ENCODE results near the gene CD68. TPM values are rescaled to one million over a fixed set of nuclear protein-coding genes. Genes with fewer than 3 reads are reported as not detected.
"Not testable (repeated sequence)": the region's sequence is repeated elsewhere in the genome, so short reads cannot be mapped to it uniquely, and the experiment has no call there.

CD68 gene
- polyA plus RNA-seq, 4 donors: 33.6 to 64.0 (median 57.2) TPM

DNA sequence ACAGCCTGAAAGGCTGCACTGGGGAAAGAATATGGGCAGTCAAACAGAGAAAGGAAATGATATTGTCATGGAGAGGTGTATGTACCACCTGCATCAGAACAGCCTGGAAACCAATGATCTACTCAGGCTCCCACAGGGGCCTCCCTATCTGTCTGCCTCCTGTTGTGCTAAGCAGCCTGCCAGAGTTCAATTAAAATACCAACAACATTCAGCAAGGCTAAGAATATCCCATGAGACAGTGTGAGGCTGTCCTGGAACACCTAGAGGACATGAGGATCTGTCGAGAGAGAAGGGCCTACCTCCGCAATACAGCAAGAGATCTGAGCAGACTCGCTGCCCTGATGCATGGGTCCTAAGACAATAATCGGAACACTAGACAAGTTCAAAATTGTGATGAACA, 26.8 kb downstream of the CD68 start:
- DNase-seq (ENCODE audit: low read depth in 4 of 4, low spot score in 2 of 4): no peak

DNA sequence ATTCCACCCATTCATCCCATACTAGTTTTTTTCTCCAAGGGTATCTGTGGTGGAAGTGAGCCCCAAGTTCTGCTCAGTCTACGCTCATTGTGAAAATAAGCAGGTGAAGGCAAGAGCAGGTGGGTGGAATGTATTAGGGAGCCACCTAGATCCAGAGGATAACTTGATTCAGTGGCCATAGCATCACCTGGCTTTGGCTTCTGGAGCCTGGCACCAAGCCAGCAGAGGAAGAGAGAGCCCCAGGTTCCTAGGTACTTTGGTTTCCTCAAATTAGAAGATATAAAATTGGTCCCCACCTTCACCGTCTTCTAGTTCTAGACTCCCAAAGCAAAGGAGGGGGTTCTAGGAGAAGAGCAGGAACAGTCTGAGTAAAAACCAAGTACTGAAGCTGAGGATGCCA, 31.2 kb downstream of the CD68 start:
- DNase-seq (ENCODE audit: low read depth in 4 of 4, low spot score in 2 of 4): no peak

DNA sequence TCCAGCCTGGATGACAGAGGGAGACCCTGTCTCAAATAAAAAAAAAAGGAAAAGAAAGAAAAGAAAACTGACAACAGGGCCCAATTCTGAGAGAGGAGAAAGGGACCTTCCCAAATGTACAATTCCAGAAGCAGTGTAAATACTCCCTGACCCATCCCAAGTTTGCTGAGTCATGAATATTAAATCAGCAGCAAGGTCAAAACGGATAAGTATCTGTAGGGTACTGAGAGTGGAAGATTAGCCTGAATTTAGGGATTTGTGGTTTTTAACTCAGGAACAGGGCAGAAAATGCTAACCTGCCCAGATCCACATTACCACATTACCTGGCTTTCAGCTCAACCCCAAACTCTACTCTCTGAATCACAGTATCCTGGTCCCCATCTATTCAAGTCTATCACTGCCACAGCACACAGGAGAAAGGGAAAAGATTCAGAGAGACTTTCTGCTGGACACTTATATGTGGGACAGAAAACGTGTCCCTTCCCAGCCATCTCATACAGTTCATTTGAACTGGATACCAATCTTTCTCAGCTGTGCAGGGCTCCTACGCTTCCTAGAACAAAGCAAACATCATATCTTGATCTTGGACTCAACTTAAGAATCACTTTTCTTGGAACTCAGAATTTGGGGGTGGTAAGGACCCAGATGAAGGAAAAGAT, 32.3 kb downstream of the CD68 start:
- DNase-seq (ENCODE audit: low read depth in 4 of 4, low spot score in 2 of 4): no peak

DNA sequence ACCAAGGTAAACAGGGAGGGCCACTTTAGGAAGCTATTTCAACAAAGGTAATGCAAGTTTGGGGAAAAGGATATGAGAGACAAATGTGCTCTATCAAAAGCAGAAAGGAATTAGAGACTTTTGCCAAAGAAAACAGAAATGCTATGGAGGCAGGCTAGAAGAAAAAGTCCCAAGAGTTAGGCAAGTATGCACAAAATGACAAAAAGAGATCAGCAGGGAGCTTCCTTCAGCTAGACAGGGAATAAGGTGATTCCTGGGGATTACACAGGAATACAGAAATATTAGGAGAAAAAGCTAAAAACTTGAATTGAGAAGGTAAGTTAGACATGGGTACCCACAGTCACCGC, 32.8 kb downstream of the CD68 start:
- DNase-seq (ENCODE audit: low read depth in 4 of 4, low spot score in 2 of 4): no peak

DNA sequence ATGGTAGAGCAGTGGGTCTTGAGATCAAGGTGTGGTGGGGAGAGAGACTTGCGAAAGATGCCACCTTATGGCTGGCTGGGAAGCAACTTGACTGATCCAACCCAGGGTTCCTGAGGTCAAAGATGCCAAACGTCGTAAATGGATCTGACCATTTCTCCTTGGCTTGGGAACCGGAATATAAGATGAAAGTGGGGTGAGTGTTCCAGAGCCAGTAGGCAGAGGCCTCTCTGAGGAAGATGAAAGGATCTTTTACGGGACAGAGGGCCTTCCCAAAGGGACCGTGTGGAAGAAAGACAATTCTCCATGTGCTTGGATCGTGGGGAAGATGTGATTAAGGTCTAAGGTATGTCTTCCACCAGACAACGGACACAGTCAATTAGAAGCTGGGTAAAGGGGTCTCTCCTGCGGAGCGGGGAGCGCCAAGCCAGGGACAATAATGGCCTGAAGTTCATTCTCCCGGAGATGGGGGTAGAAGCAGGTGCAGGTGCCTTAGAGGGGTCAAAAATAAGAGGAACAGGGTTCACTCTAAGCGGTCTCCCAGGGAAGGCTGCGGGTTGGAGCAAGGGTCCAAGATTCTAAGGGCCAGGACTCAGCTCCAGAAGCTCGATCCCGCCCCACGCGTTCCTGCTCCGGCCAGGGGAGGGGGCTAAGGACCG, 34.5 kb downstream of the CD68 start:
- DNase-seq (ENCODE audit: low read depth in 4 of 4, low spot score in 2 of 4): no peak

DNA sequence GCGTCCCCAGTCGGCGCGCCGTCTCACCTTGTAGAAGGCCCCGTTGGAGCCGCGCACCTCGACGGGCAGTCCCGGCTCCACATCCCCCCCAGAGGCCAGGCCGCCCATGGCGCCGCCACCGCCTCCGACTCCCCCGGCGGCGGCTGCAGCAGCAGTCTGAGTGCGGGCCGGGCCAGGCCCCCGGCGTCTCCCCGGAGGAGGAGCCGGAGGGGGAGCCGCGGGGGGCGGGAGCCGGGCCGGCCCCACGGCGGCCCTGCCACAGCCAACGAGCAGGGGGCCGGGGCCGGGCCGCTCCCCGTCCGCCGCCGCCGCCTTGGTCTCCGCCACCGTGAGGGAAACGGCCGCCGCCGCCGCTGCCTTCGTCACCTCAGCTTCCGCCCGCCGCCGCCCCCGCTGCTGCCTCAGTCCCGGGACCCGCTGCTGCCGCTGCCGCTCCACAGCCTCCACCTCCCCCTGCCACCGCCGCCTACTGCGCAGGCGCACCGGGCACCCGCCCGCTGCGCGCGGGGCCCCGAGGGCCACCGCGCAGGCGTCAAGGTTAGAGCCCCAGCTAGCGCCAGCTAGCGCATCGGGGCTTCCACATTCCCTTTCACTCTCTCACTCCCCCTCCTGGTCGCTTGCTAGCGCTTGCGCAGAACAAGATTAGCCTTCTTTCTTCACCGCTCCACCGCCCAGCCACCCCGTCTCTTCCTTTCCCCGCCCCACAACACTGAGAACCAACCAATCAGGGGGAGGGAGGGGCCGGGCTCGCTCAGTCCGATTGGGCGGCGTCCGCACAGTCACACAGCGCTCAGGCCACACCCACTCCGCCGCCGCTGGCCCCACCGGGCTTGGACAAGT, 35.2 kb downstream of the CD68 start, which contains the start of gene FXR2:
Gene FXR2, minus strand, starts transcription at position 473 of the 840 bp plus-strand sequence. Its CDS starts 365 bp downstream, at position 108.
- peak; percentile 99 to 100 (median 100) for DNase-seq (ENCODE audit: low read depth in 4 of 4, low spot score in 2 of 4)

DNA sequence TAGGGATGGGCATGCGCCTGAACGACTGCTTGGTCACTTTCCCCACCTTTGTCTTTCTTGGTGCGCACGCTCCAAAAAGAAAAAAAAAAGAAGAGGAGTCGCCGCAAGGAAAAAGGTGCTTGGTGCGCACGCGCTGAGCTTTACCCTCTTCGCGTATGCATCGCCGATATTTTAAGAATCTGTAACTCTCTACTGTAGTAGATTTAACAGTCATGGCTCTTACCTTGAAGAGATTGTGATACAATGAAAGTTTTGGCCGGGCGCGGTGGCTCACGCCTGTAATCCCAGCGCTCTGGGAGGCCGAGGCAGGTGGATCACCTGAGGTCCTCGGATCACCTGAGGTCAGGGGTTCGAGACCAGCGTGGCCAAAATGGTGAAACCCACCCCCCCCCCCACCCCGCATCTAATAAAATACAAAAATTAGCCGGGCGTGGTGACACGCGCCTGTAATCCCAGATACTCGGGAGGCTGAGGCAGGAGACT, 35.9 kb downstream of the CD68 start:
- no peak for DNase-seq (ENCODE audit: low read depth in 4 of 4, low spot score in 2 of 4)

DNA sequence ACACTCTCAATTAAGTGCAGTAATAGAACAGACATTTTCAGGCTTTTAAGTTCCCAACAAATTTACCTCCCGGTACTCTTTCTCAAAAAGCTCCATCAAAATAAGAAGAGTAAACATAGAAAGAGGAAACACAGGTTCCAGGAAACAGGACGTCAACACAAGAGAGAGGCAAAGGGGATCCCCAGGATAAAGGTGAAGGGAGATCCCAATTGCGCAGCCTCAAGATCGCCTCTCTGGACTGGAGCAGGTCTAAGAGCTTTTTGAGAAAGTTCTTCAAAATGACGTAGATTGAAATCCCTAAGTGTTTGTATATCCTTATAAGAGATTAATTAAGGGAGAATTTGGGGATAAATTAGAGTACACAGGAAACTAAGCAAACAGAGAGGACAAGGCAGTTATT, 39.2 kb downstream of the CD68 start:
- no peak for DNase-seq (ENCODE audit: low read depth in 4 of 4, low spot score in 2 of 4)

DNA sequence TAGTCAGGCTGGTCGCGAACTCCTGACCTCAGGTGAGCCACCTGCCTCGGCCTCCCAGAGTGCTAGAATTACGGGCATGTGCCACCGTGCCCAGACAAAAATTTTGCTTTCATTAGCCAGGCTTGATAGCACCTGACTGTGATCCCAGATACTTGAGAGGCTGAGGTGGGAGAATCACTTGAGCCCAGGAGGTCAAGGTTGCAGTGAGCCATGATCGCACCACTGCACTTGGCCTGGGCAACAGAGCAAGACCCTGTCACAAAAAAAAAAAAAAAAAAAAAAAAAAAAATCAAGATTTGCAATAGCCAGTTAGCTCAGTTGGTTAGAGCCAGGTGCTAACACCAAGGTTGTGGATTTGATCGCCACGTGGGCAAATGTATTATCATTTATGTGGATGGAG, 41.4 kb downstream of the CD68 start:
- no peak for DNase-seq (ENCODE audit: low read depth in 4 of 4, low spot score in 2 of 4)

DNA sequence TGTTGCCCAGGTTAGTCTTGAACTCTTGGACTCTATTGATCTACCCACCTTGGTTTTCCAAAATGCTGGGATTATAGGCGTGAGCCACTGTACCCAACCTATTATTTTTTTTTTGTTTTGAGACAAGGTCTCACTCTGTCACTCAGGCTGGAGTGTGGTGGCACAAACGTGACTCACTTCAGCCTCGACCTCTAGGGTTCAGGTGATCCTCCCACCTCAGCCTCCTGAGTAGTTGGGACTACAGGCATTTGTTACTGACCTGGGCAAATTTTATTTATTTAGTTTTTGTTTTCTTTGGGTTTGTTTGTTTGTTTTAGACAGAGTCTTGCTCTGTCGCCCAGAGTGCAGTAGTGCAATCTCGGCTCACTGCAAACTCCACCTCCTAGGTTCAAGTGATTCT, 44.2 kb downstream of the CD68 start:
- no peak for DNase-seq (ENCODE audit: low read depth in 4 of 4, low spot score in 2 of 4)

DNA sequence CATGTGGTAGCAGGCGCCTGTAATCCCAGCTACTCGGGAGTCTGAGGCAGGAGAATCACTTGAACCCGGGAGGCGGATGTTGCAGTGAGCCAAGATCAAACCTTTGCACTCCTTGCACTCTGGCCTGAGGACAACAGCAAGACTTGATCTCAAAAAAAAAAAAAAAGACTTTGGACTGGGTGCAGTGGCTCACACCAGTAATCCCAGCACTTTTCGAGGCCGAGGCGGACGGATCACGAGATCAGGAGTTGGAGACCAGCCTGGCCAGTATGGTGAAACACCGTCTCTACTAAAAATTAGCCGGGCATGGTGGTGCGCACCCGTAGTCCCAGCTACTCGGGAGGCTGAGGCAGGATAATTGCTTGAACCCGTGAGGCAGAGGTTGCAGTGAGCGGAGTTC, 46.3 kb downstream of the CD68 start:
- DNase-seq (ENCODE audit: low read depth in 4 of 4, low spot score in 2 of 4): not testable (repeated sequence)

DNA sequence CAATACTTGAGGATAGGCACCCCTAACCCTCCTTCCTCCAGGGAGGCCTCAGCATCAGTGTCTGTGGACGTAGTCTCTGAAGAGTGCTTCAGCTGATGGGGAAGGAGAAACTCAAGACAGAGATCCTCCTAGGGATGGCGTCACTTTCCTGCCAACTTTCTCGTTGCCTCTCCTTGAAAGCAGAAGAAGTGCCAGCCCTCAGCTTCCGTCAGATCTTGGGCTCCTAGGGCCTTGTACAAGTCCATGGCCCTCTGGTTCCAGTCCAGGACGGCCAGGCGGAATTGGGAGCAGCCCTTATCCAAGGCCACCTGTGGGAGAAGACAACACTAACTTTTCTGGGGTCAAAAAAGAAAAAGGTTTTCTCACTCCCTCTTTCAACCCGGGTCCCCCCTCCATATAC, 46.9 kb downstream of the CD68 start:
- no peak for DNase-seq (ENCODE audit: low read depth in 4 of 4, low spot score in 2 of 4)

DNA sequence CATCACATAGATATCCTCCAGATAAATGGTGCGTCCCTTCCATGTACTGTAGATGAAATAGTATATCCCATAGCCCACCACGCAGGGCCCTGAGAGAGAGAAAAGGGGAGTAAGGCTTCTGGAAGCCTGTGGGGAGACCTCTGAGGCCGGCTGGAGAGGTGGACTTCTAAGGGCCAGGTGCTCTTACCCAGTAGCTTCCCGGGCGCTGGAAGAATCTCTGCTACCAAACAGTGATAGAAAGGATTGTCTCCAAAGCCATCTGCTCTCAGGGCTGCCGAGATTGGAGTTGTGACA, 47.5 kb downstream of the CD68 start:
- no peak for DNase-seq (ENCODE audit: low read depth in 4 of 4, low spot score in 2 of 4)

DNA sequence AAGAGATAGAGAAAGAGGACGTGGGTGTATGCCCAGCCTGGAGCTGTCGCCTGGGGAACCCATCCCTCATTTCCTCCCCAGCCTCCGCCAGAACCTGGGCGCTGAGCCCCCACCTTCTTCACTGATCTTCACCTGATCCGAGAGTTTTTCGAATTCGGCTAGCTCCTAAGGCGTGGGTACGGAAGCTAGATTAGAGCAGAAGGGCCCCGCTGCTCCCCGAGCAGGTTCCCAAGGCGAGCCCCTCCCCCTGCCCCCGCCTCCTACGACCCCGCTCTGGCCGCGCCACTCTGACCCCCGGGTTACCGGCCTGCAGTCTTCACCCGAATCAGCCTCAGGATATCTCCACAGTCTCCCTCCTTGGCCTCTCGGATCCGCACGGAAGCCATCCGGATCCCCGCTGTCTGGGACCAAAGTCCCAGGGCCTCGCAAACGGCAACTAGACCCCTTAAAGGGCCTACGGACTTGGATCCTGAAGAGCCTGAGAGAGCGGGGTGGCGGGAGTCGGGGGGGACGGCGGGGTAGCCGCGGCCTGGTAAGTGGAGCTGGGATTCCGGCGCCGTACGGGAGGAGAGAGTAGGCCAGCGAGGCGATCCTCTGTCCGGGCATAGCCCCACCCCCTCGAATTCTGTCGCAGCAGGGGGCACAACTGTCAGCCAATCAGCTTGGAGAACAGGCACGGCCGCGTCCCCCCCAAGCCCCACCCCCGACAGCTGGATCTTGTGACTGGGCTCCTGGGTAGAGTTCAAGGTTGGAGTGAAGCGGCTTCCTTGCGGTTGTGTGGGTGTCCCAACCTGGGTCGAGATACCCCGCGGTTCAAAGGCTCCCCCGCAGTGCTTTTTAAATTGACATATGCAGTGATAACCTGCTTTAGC, 48.0 kb downstream of the CD68 start, which contains the start of gene SAT2:
Gene SAT2, minus strand, starts transcription at position 572 of the 872 bp plus-strand sequence. Its CDS starts 186 bp downstream, at position 386.
- DNase-seq (ENCODE audit: low read depth in 4 of 4, low spot score in 2 of 4): peak; percentile 80 to 92 (median 86)

DNA sequence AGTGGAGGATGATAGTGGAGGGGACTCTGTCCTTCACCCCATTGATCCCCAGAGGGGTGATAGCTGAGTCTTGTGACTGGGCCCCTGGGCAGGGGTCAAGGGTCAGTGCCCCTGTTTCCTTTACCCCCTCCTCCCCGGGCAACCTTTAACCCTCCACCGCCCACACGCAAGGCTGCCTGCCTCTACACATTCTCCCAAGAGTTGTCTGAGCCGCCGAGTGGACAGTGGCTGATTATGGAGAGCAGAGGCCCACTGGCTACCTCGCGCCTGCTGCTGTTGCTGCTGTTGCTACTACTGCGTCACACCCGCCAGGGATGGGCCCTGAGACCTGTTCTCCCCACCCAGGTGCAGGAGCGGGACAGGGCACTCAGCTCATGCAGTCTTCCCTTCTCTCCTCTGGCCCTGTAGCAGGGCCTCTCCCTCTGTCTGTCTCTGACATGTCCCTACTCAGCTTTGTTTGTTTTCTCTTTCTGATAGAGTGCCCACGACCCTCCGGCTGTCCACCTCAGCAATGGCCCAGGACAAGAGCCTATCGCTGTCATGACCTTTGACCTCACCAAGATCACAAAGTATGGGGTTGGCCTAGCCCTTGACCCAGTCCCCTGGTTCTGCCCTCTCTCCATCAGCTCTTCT, 50.6 kb downstream of the CD68 start, which contains the start of gene SHBG:
Gene SHBG, plus strand, starts transcription at position 197 of the 633 bp plus-strand sequence. Its CDS starts 38 bp downstream, at position 235.
- DNase-seq (ENCODE audit: low read depth in 4 of 4, low spot score in 2 of 4): no peak

Other genes with a start within 250 kb of the CD68 start
- 10 to 100 TPM in 2 of 4 donors, 1 to 10 TPM in 2; 7.3 to 10.9 (median 10.0) TPM for gene ACAP1, start 243.1 kb upstream of the CD68 start, polyA plus RNA-seq (ENCODE audit: insufficient read length in 4 of 4)
- gene KCTD11, start 227.5 kb upstream of the CD68 start, polyA plus RNA-seq (ENCODE audit: insufficient read length in 4 of 4): 10 to 100 TPM; 11.2 to 13.9 (median 12.5) TPM
- gene TMEM95, start 224.5 kb upstream of the CD68 start, polyA plus RNA-seq (ENCODE audit: insufficient read length in 4 of 4): not detected
- 1 to 10 TPM; 3.1 to 7.9 (median 5.7) TPM for gene TNK1, start 198.5 kb upstream of the CD68 start, polyA plus RNA-seq (ENCODE audit: insufficient read length in 4 of 4)
- gene PLSCR3, start 185.1 kb upstream of the CD68 start, polyA plus RNA-seq (ENCODE audit: insufficient read length in 4 of 4): 10 to 100 TPM; 27.8 to 51.2 (median 41.2) TPM
- 100 to 1,000 TPM in 1 of 4 donors, 10 to 100 TPM in 3; 82.2 to 108 (median 90.2) TPM for gene TMEM256, start 175.5 kb upstream of the CD68 start, polyA plus RNA-seq (ENCODE audit: insufficient read length in 4 of 4)
- gene NLGN2, start 171.8 kb upstream of the CD68 start, polyA plus RNA-seq (ENCODE audit: insufficient read length in 4 of 4): 10 to 100 TPM; 17.5 to 38.6 (median 30.2) TPM
- not detected for gene SPEM1, start 159.3 kb upstream of the CD68 start, polyA plus RNA-seq (ENCODE audit: insufficient read length in 4 of 4)
- gene SPEM2, start 154.0 kb upstream of the CD68 start, polyA plus RNA-seq (ENCODE audit: insufficient read length in 4 of 4): under 1 TPM in 1 of 4 donors, not detected in 3; 0.06 TPM
- gene SPEM3, start 150.8 kb upstream of the CD68 start, polyA plus RNA-seq (ENCODE audit: insufficient read length in 4 of 4): not detected
- gene TMEM102, start 144.2 kb upstream of the CD68 start, polyA plus RNA-seq (ENCODE audit: insufficient read length in 4 of 4): 1 to 10 TPM; 3.7 to 5.7 (median 4.8) TPM
- 1 to 10 TPM; 6.1 to 6.9 (median 6.4) TPM for gene FGF11, start 140.1 kb upstream of the CD68 start, polyA plus RNA-seq (ENCODE audit: insufficient read length in 4 of 4)
- gene CHRNB1, start 134.6 kb upstream of the CD68 start, polyA plus RNA-seq (ENCODE audit: insufficient read length in 4 of 4): 10 to 100 TPM; 10.3 to 10.8 (median 10.6) TPM
- gene ZBTB4, start 100.0 kb upstream of the CD68 start, polyA plus RNA-seq (ENCODE audit: insufficient read length in 4 of 4): 10 to 100 TPM; 38.6 to 50.6 (median 44.2) TPM
- under 1 TPM in 2 of 4 donors, not detected in 2; 0.46 to 0.72 TPM for gene SLC35G6, start 98.2 kb upstream of the CD68 start, polyA plus RNA-seq (ENCODE audit: insufficient read length in 4 of 4)
- gene POLR2A, start 95.3 kb upstream of the CD68 start, polyA plus RNA-seq (ENCODE audit: insufficient read length in 4 of 4): 100 to 1,000 TPM; 101 to 163 (median 116) TPM
- gene TNFSF12, start 30.6 kb upstream of the CD68 start, polyA plus RNA-seq (ENCODE audit: insufficient read length in 4 of 4): 10 to 100 TPM; 21.7 to 32.3 (median 28.3) TPM
- 10 to 100 TPM; 12.8 to 15.9 (median 14.5) TPM for gene TNFSF13, start 20.9 kb upstream of the CD68 start, polyA plus RNA-seq (ENCODE audit: insufficient read length in 4 of 4)
- gene SENP3, start 17.7 kb upstream of the CD68 start, polyA plus RNA-seq (ENCODE audit: insufficient read length in 4 of 4): 10 to 100 TPM; 60.8 to 81.3 (median 74.9) TPM
- gene MPDU1, start 4.2 kb downstream of the CD68 start, polyA plus RNA-seq (ENCODE audit: insufficient read length in 4 of 4): 100 to 1,000 TPM; 102 to 125 (median 121) TPM
- 1 to 10 TPM; 3.0 to 5.6 (median 4.0) TPM for gene SOX15, start 10.5 kb downstream of the CD68 start, polyA plus RNA-seq (ENCODE audit: insufficient read length in 4 of 4)
- gene FXR2, start 35.3 kb downstream of the CD68 start, polyA plus RNA-seq (ENCODE audit: insufficient read length in 4 of 4): 10 to 100 TPM; 46.3 to 56.5 (median 52.4) TPM
- 100 to 1,000 TPM; 127 to 157 (median 133) TPM for gene SAT2, start 48.2 kb downstream of the CD68 start, polyA plus RNA-seq (ENCODE audit: insufficient read length in 4 of 4)
- 1 to 10 TPM; 3.0 to 5.1 (median 4.0) TPM for gene SHBG, start 50.5 kb downstream of the CD68 start, polyA plus RNA-seq (ENCODE audit: insufficient read length in 4 of 4)
- gene ATP1B2, start 71.3 kb downstream of the CD68 start, polyA plus RNA-seq (ENCODE audit: insufficient read length in 4 of 4): 10 to 100 TPM; 18.1 to 22.1 (median 21.1) TPM
- gene TP53, start 107.9 kb downstream of the CD68 start, polyA plus RNA-seq (ENCODE audit: insufficient read length in 4 of 4): 10 to 100 TPM; 63.1 to 78.2 (median 72.6) TPM
- gene WRAP53, start 108.8 kb downstream of the CD68 start, polyA plus RNA-seq (ENCODE audit: insufficient read length in 4 of 4): 10 to 100 TPM; 11.1 to 17.6 (median 15.6) TPM
- gene EFNB3, start 125.6 kb downstream of the CD68 start, polyA plus RNA-seq (ENCODE audit: insufficient read length in 4 of 4): 10 to 100 TPM; 22.3 to 25.6 (median 23.7) TPM
- gene DNAH2, start 138.1 kb downstream of the CD68 start, polyA plus RNA-seq (ENCODE audit: insufficient read length in 4 of 4): under 1 TPM; 0.16 to 0.47 (median 0.34) TPM